ENCODE measurements around the gene BHLHE41. TPM values are rescaled to one million over a fixed set of nuclear protein-coding genes. Genes with fewer than 3 reads are reported as not detected.

The BHLHE41 gene
- total RNA-seq, 1 experiment from 2014 or later, result 7.6 TPM

DNA sequence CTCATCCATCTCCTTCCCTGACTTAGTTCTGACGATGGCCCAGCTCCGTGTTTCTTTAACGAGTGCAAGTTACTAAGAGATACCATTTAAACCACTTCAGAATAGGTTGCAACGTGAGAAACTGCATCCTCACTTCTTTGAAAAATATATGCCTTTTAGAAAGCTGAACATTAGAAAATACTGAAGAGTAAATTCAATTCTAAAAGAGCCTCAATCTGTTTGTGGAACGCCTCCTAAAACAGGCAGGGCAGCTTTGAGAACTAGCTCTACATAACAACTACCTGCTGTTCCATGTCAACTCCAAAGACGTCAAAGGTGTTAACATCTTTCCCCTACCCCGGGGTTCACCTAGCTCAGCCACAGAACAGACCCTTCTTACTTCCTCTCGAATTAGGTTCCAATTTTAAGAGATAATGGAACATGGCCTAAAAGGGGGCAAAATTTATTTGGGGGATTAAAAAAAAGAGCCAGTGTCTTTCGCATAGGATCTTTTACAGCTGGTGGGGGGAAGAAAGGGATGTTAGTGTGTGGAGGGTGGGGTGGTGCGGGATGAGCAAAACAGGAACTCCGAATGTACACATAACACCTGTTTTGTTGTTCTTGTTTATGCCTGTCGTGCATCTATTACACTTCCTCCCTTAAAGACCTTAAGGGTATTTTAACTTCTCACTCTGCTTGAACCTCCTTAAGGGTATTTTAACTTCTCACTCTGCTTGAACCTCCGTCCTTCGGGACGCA, 3.3 kb downstream of the BHLHE41 start:
- ChIA-PET CTCF (interaction anchor here (0.6 to 1.9 kb wide), 7 partner anchors 12 to 764 kb away, joined by 3 to 7 read pairs (median 3); no protein-coding TSS in a partner anchor), POLR2A (no interaction called here)
- no peak for DNase-seq (ENCODE audit: low spot score)
- no peak for ATAC-seq
- Mint-ChIP-seq H3K4me1 (peaks cover 62% of the 10 kb centered on the region), H3K27ac (no peak overlapping the region), H3K9me3 (no peaks in the 10 kb centered on the region), H3K27me3 (ENCODE audit: low read depth) (peaks cover 64% of the 10 kb centered on the region), H3K4me3 (peak overlapping the region; percentile 76), H3K36me3 (no peaks in the 10 kb centered on the region)
- TF ChIP-seq ELF4 (CRISPR knock-in tag; IDR thresholded peaks at IDR 0.05; ENCODE audit: low read depth) (no peak), NR1H2 (CRISPR knock-in tag; IDR thresholded peaks at IDR 0.05) (no peak)
- TF ChIP-seq, protein P1, sequence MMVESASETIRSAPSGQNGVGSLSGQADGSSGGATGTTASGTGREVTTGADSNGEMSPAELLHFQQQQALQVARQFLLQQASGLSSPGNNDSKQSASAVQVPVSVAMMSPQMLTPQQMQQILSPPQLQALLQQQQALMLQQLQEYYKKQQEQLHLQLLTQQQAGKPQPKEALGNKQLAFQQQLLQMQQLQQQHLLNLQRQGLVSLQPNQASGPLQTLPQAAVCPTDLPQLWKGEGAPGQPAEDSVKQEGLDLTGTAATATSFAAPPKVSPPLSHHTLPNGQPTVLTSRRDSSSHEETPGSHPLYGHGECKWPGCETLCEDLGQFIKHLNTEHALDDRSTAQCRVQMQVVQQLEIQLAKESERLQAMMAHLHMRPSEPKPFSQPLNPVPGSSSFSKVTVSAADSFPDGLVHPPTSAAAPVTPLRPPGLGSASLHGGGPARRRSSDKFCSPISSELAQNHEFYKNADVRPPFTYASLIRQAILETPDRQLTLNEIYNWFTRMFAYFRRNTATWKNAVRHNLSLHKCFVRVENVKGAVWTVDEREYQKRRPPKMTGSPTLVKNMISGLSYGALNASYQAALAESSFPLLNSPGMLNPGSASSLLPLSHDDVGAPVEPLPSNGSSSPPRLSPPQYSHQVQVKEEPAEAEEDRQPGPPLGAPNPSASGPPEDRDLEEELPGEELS (CRISPR knock-in tag; IDR thresholded peaks at IDR 0.05), result no peak
- TF ChIP-seq, protein P2, sequence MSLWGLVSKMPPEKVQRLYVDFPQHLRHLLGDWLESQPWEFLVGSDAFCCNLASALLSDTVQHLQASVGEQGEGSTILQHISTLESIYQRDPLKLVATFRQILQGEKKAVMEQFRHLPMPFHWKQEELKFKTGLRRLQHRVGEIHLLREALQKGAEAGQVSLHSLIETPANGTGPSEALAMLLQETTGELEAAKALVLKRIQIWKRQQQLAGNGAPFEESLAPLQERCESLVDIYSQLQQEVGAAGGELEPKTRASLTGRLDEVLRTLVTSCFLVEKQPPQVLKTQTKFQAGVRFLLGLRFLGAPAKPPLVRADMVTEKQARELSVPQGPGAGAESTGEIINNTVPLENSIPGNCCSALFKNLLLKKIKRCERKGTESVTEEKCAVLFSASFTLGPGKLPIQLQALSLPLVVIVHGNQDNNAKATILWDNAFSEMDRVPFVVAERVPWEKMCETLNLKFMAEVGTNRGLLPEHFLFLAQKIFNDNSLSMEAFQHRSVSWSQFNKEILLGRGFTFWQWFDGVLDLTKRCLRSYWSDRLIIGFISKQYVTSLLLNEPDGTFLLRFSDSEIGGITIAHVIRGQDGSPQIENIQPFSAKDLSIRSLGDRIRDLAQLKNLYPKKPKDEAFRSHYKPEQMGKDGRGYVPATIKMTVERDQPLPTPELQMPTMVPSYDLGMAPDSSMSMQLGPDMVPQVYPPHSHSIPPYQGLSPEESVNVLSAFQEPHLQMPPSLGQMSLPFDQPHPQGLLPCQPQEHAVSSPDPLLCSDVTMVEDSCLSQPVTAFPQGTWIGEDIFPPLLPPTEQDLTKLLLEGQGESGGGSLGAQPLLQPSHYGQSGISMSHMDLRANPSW (CRISPR knock-in tag; conservative IDR thresholded peaks at IDR 0.05; ENCODE audit: low read depth), result no peak
- TF ChIP-seq, protein P3, sequence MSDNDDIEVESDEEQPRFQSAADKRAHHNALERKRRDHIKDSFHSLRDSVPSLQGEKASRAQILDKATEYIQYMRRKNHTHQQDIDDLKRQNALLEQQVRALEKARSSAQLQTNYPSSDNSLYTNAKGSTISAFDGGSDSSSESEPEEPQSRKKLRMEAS (CRISPR knock-in tag; IDR thresholded peaks at IDR 0.05), result peak; percentile 21; the same call in 1 of the 2 replicates

DNA sequence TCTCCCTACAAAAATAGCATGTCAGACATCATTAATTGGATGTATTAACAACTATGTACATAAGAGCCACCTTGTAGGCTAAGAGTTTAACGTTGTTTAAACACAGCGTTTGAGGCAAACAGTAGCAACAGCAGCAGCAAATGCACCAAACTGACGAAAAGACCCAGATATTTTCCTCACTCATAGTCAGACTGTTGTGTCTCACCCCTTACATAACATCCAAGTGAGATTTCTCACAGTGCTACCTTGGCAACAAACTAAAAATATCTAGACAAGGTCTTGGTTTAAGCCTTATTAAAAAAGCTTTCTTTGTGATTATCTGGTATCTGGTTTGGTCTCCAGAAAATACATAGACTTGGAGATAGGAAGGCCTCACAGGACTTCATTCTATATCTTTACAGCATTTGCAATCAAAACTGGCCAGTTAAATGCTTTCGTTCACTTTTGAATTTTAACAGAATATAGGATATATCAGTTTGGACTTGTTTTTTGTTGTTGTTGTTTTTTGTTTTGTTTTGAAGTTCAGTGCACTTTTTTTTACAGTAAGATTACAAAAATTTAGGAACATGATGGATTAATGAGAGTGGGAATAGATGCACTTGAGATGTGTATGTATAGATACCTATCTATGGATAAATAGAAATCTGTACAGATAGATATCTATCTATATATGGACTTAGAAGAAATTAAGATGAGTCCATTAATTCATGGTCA, 4.1 kb downstream of the BHLHE41 start:
- Mint-ChIP-seq H3K4me1 (peaks cover 66% of the 10 kb centered on the region), H3K27ac (no peak overlapping the region), H3K36me3 (no peaks in the 10 kb centered on the region), H3K27me3 (ENCODE audit: low read depth) (peaks cover 61% of the 10 kb centered on the region), H3K9me3 (no peaks in the 10 kb centered on the region), H3K4me3 (peak overlapping the region; percentile 76)
- POLR2A ChIA-PET, result no interaction called here
- DNase-seq (ENCODE audit: low spot score) (no peak), ATAC-seq (no peak)
- CTCF ChIA-PET, result interaction anchor here (0.7 to 1.8 kb wide), 3 partner anchors 204 to 765 kb away, joined by 3 to 7 read pairs (median 3); no protein-coding TSS in a partner anchor
- TF ChIP-seq, protein P4, sequence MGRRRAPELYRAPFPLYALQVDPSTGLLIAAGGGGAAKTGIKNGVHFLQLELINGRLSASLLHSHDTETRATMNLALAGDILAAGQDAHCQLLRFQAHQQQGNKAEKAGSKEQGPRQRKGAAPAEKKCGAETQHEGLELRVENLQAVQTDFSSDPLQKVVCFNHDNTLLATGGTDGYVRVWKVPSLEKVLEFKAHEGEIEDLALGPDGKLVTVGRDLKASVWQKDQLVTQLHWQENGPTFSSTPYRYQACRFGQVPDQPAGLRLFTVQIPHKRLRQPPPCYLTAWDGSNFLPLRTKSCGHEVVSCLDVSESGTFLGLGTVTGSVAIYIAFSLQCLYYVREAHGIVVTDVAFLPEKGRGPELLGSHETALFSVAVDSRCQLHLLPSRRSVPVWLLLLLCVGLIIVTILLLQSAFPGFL (CRISPR knock-in tag; IDR thresholded peaks at IDR 0.05; ENCODE audit: borderline replicate concordance), result no peak
- TF ChIP-seq FOXK1 (CRISPR knock-in tag; IDR thresholded peaks at IDR 0.05) (no peak), RELA (CRISPR knock-in tag; IDR thresholded peaks at IDR 0.05; ENCODE audit: borderline replicate concordance) (no peak), NR2C2 (CRISPR knock-in tag; IDR thresholded peaks at IDR 0.05) (no peak), OVOL2 (CRISPR knock-in tag; IDR thresholded peaks at IDR 0.05; ENCODE audit: borderline replicate concordance) (no peak), SMAD4 (CRISPR knock-in tag; IDR thresholded peaks at IDR 0.05) (no peak), ZNF416 (CRISPR knock-in tag; IDR thresholded peaks at IDR 0.05) (no peak)
- TF ChIP-seq, protein P5, sequence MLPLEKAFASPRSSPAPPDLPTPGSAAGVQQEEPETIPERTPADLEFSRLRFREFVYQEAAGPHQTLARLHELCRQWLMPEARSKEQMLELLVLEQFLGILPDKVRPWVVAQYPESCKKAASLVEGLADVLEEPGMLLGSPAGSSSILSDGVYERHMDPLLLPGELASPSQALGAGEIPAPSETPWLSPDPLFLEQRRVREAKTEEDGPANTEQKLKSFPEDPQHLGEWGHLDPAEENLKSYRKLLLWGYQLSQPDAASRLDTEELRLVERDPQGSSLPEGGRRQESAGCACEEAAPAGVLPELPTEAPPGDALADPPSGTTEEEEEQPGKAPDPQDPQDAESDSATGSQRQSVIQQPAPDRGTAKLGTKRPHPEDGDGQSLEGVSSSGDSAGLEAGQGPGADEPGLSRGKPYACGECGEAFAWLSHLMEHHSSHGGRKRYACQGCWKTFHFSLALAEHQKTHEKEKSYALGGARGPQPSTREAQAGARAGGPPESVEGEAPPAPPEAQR (CRISPR knock-in tag; IDR thresholded peaks at IDR 0.05), result no peak
- TF ChIP-seq, protein P6, sequence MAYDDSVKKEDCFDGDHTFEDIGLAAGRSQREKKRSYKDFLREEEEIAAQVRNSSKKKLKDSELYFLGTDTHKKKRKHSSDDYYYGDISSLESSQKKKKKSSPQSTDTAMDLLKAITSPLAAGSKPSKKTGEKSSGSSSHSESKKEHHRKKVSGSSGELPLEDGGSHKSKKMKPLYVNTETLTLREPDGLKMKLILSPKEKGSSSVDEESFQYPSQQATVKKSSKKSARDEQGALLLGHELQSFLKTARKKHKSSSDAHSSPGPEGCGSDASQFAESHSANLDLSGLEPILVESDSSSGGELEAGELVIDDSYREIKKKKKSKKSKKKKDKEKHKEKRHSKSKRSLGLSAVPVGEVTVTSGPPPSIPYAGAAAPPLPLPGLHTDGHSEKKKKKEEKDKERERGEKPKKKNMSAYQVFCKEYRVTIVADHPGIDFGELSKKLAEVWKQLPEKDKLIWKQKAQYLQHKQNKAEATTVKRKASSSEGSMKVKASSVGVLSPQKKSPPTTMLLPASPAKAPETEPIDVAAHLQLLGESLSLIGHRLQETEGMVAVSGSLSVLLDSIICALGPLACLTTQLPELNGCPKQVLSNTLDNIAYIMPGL (CRISPR knock-in tag; IDR thresholded peaks at IDR 0.05), result no peak
- TF ChIP-seq, protein P7, sequence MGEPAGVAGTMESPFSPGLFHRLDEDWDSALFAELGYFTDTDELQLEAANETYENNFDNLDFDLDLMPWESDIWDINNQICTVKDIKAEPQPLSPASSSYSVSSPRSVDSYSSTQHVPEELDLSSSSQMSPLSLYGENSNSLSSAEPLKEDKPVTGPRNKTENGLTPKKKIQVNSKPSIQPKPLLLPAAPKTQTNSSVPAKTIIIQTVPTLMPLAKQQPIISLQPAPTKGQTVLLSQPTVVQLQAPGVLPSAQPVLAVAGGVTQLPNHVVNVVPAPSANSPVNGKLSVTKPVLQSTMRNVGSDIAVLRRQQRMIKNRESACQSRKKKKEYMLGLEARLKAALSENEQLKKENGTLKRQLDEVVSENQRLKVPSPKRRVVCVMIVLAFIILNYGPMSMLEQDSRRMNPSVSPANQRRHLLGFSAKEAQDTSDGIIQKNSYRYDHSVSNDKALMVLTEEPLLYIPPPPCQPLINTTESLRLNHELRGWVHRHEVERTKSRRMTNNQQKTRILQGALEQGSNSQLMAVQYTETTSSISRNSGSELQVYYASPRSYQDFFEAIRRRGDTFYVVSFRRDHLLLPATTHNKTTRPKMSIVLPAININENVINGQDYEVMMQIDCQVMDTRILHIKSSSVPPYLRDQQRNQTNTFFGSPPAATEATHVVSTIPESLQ (CRISPR knock-in tag; IDR thresholded peaks at IDR 0.05), result no peak
- TF ChIP-seq, protein P8, sequence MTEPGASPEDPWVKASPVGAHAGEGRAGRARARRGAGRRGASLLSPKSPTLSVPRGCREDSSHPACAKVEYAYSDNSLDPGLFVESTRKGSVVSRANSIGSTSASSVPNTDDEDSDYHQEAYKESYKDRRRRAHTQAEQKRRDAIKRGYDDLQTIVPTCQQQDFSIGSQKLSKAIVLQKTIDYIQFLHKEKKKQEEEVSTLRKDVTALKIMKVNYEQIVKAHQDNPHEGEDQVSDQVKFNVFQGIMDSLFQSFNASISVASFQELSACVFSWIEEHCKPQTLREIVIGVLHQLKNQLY (CRISPR knock-in tag; IDR thresholded peaks at IDR 0.05), result no peak
- TF ChIP-seq, protein P9, sequence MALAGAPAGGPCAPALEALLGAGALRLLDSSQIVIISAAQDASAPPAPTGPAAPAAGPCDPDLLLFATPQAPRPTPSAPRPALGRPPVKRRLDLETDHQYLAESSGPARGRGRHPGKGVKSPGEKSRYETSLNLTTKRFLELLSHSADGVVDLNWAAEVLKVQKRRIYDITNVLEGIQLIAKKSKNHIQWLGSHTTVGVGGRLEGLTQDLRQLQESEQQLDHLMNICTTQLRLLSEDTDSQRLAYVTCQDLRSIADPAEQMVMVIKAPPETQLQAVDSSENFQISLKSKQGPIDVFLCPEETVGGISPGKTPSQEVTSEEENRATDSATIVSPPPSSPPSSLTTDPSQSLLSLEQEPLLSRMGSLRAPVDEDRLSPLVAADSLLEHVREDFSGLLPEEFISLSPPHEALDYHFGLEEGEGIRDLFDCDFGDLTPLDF (CRISPR knock-in tag; IDR thresholded peaks at IDR 0.05), result no peak

Measured in WTC11 (cell line).